HuH-7.5 (cell line): ENCODE results near the gene TOMM34.

Source experiments
- DNase-seq: peaks from one replicate; pipeline ENCODE4 v3.0.0; 2011; ENCODE audit warnings: low spot score

The TOMM34 gene

GRCh38 chr20:44960103-44960852 is at the start of gene TOMM34:
Gene TOMM34, minus strand, starts transcription at chr20:44960397. Its CDS starts 64 bp downstream, at chr20:44960333.
- DNase-seq: peak; percentile 97

- DNase-seq: no peak
These were observed 48.4 kb upstream of the TOMM34 start for GRCh38 chr20:45008521-45009049.

GRCh38 chr20:44997668-44998067 is 37.5 kb upstream of the TOMM34 start:
- no peak for DNase-seq

GRCh38 chr20:44997171-44997570 is 37.0 kb upstream of the TOMM34 start:
- no peak for DNase-seq

- DNase-seq: no peak
These were observed 33.1 kb upstream of the TOMM34 start for GRCh38 chr20:44993343-44993742.

GRCh38 chr20:44990957-44991356 is 30.8 kb upstream of the TOMM34 start:
- DNase-seq: no peak

- no peak for DNase-seq
These were observed 30.2 kb upstream of the TOMM34 start for GRCh38 chr20:44990425-44990824.

GRCh38 chr20:44988631-44989171 is 28.5 kb upstream of the TOMM34 start:
- no peak for DNase-seq

GRCh38 chr20:44983093-44983674 is 23.0 kb upstream of the TOMM34 start:
- DNase-seq: no peak

GRCh38 chr20:44981736-44982406 is 21.7 kb upstream of the TOMM34 start:
- no peak for DNase-seq

GRCh38 chr20:44979090-44979621 is 19.0 kb upstream of the TOMM34 start:
- DNase-seq: no peak

GRCh38 chr20:44976698-44977097 is 16.5 kb upstream of the TOMM34 start:
- DNase-seq: no peak

GRCh38 chr20:44973053-44973452 is 12.9 kb upstream of the TOMM34 start:
- DNase-seq: no peak

- DNase-seq: no peak
These were observed 10.1 kb upstream of the TOMM34 start for GRCh38 chr20:44970243-44970757.

GRCh38 chr20:44969300-44969894 is 9.2 kb upstream of the TOMM34 start:
- no peak for DNase-seq

GRCh38 chr20:44967207-44967807 is 7.1 kb upstream of the TOMM34 start:
- no peak for DNase-seq

- DNase-seq: peak; percentile 78
These were observed 6.1 kb upstream of the TOMM34 start, which contains the start of gene STK4 for GRCh38 chr20:44966030-44966961. Gene STK4, plus strand, starts transcription at chr20:44966512. Its CDS starts 57 bp downstream, at chr20:44966569.

GRCh38 chr20:44965651-44966029 is 5.4 kb upstream of the TOMM34 start:
- no peak for DNase-seq

- DNase-seq: no peak
These were observed 3.4 kb upstream of the TOMM34 start for GRCh38 chr20:44963325-44964215.
